Tibial nerve (tissue), 3 donors: ENCODE results near the gene HABP2.

Experiments used
- EP300 ChIP-seq, 2 donors: sonication (generic); formaldehyde crosslinking; IDR thresholded peaks; one replicate each; pipeline ENCODE4 v1.6.1; 2017; ENCODE audit warnings: antibody characterized with exemption in 2 of 2, mild to moderate bottlenecking in 1 of 2
- POLR2A ChIP-seq, 2 donors: fragments of 450-650 bp; IDR thresholded peaks; one replicate each; pipeline ENCODE4 v1.6.1; 2017; ENCODE audit warnings: antibody characterized with exemption in 2 of 2, mild to moderate bottlenecking in 2 of 2, moderate library complexity in 2 of 2

GRCh38 chr10:113521475-113521795 lies 31.4 kb upstream of the HABP2 start:
- TF ChIP-seq POLR2A (IDR thresholded peaks at IDR 0.05): no peak
- no peak for TF ChIP-seq EP300 (IDR thresholded peaks at IDR 0.05)
